Upper lobe of right lung (tissue), 1 donor: Measurements from ENCODE around the gene CCDC149. TPM values are rescaled to one million over a fixed set of nuclear protein-coding genes. Genes with fewer than 3 reads are reported as not detected.

ENCODE experiments used
- ATAC-seq: fragments of 200-7000 bp; cut with Tn5 transposase; one replicate; pipeline ENCODE4 v1.9.1; 2020; ENCODE audit warnings: mild to moderate bottlenecking, moderate library complexity
- DNase-seq: peaks from one replicate; pipeline ENCODE4 v3.0.0-alpha.2; 2020
- H3K27ac ChIP-seq: fragments of 200-600 bp; one replicate; pipeline ENCODE4 v1.8.0; 2022
- H3K27me3 ChIP-seq: fragments of 200-600 bp; one replicate; pipeline ENCODE4 v1.8.0; 2022; ENCODE audit warnings: mild to moderate bottlenecking
- H3K36me3 ChIP-seq: fragments of 200-600 bp; one replicate; pipeline ENCODE4 v1.8.0; 2022
- H3K4me1 ChIP-seq: fragments of 200-600 bp; one replicate; pipeline ENCODE4 v1.8.0; 2022
- H3K4me3 ChIP-seq: fragments of 200-600 bp; one replicate; pipeline ENCODE4 v1.8.0; 2022; ENCODE audit warnings: mild to moderate bottlenecking
- H3K9me3 ChIP-seq: fragments of 200-600 bp; one replicate; pipeline ENCODE4 v1.8.0; 2022
- CTCF ChIP-seq: fragments of 200-600 bp; IDR thresholded peaks from one replicate; pipeline ENCODE4 v1.8.0; 2022; ENCODE audit warnings: antibody characterized with exemption
- intact Hi-C: fragments of 100-400 bp; cut with DNase I; formaldehyde crosslinking; loops from one replicate; pipeline ENCODE4 v1.11.0; 2022
- total RNA-seq: library from RNA; stranded (reverse); fragmentation: NEBNext Ultra II Directional; extraction: Animal tissue kit (Norgen Biotek cat#: 25700); gene quantifications from one replicate; pipeline ENCODE4 v1.2.1, GENCODE V29; 2021
- donor health status: DM: no; HTN: yes; CAD: no; lungs with severe emphysema.

The CCDC149 gene
- total RNA-seq, 1 donor from 2014 or later: 28.7 TPM

DNA sequence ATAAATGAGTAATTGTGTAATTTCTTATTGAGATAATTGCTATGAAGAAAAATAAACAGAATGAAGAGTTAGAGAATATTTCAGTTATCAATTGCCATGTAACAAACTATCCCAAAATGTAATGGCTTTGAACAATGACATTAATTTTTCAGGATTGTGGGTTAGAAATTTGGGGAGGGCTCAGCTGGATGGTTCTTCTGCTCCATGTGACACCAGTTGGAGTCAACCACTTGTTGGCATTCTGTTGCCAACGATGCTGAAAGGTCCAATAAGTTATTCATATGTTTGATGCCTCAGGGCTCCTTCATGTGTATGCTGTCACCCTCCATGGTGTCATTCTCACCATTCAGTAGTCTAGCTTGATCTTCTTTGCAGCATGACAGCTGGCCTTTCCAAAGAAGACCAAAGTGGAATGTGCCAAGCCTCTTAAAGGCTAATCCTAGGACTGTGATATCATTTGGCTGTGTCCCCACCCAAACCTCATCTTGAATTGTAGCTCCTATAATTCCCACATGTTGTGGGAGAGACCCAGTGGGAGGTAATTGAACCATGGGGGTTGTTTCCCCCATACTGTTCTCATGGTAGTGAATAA lies 20.9 kb upstream of the CCDC149 start:
- Histone ChIP-seq H3K4me3 (no peak overlapping the region), H3K36me3 (no peaks in the 10 kb centered on the region), H3K27me3 (no peaks in the 10 kb centered on the region), H3K27ac (no peak overlapping the region), H3K9me3 (no peaks in the 10 kb centered on the region), H3K4me1 (no peaks in the 10 kb centered on the region)
- no peak for TF ChIP-seq CTCF
- intact Hi-C loops: no loop called here
- no peak for DNase-seq
- no peak for ATAC-seq

- Histone ChIP-seq H3K4me1 (no peaks in the 10 kb centered on the region), H3K36me3 (no peaks in the 10 kb centered on the region), H3K27me3 (no peaks in the 10 kb centered on the region), H3K4me3 (no peak overlapping the region), H3K27ac (no peak overlapping the region), H3K9me3 (no peaks in the 10 kb centered on the region)
- ATAC-seq: no peak
- no peak for DNase-seq
- intact Hi-C loops: no loop called here
- TF ChIP-seq CTCF: no peak
These were observed 19.8 kb upstream of the CCDC149 start for GRCh38 chr4:24932515-24933225.

DNA sequence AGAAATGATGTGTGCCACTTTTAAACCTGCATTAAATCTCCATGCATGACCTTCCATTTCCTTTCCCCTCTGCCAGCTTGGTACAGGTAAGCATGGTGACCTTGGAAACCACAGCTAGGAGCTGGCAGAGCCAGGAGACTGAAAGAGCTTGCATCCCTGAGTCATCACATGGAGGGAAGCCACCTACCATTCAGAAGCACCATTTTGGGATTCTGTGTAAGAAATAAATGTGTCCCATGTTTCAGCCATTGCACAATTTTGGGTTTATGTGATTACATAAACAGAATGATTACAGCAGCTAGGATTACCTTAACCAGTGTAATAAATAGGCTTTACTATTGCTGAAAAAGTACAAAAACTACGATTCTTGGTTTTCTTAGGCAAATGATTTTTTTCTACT lies 17.3 kb upstream of the CCDC149 start:
- H3K4me3 ChIP-seq: no peak overlapping the region
- no peak for DNase-seq
- TF ChIP-seq CTCF: no peak
- no peaks in the 10 kb centered on the region for H3K9me3 ChIP-seq
- no peak for ATAC-seq
- H3K36me3 ChIP-seq: no peaks in the 10 kb centered on the region
- no peaks in the 10 kb centered on the region for H3K4me1 ChIP-seq
- intact Hi-C loops: no loop called here
- no peak overlapping the region for H3K27ac ChIP-seq
- no peaks in the 10 kb centered on the region for H3K27me3 ChIP-seq

DNA sequence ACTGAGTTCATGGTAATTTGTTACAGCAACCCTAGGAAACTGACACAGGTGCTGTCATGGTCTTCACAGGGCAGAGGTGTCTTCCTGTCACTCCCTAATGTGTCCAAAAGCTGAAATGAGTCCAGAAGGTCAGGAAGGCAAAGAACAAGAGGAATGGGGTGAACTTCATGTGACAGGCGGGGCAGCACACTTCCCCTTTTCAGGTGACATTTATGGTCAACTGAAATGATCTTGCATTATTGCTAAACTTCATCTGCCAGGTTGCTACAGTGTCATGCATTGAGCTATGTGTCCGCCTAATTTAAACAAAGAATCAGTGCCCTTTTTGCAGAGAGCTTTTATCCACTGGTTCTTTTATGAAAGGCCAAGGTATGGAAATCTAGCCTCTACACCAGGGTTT lies 15.9 kb upstream of the CCDC149 start:
- TF ChIP-seq CTCF: no peak
- Histone ChIP-seq H3K4me1 (no peaks in the 10 kb centered on the region), H3K27me3 (no peaks in the 10 kb centered on the region), H3K36me3 (no peaks in the 10 kb centered on the region), H3K27ac (no peak overlapping the region), H3K4me3 (no peak overlapping the region), H3K9me3 (no peaks in the 10 kb centered on the region)
- ATAC-seq (no peak), DNase-seq (no peak)
- intact Hi-C loops: no loop called here

- intact Hi-C loops: no loop called here
- no peak for ATAC-seq
- no peaks in the 10 kb centered on the region for H3K4me1 ChIP-seq
- H3K27ac ChIP-seq: no peak overlapping the region
- no peaks in the 10 kb centered on the region for H3K27me3 ChIP-seq
- no peak overlapping the region for H3K4me3 ChIP-seq
- no peak for TF ChIP-seq CTCF
- H3K36me3 ChIP-seq: no peaks in the 10 kb centered on the region
- H3K9me3 ChIP-seq: no peaks in the 10 kb centered on the region
- no peak for DNase-seq
These were observed 14.2 kb upstream of the CCDC149 start for GRCh38 chr4:24927049-24927448.
